ENCODE results near the gene GNAZ. TPM values are rescaled to one million over a fixed set of nuclear protein-coding genes. Genes with fewer than 3 reads are reported as not detected.

Gene GNAZ
- total and polyA plus RNA-seq, 8 donors: 4.3 to 18.8 (median 9.4) TPM

- Histone ChIP-seq H3K36me3 (no peaks in the 10 kb centered on the region), H3K27ac (peak overlapping the region in 1 of 5 donors; percentile 18), H3K9me3 (no peaks in the 10 kb centered on the region), H3K4me1 (peaks cover 0 to 43% (median 6%) of the 10 kb centered on the region in 4 donors), H3K4me3 (no peak overlapping the region), H3K27me3 (no peaks in the 10 kb centered on the region)
- WGBS, 5 donors: 69 to 85% (median 74%) methylated on average over 10 to 14 of the region's 14 CpGs
- peak in 1 of 2 donors; percentile 80 for DNase-seq
- intact Hi-C loops (cut with DNase I; ENCODE audit: low total_unique reads): no loop called here
- TF ChIP-seq POLR2A (IDR thresholded peaks at IDR 0.05) (no peak), CTCF (IDR thresholded peaks at IDR 0.05) (no peak), POLR2AphosphoS5 (IDR thresholded peaks at IDR 0.05) (no peak), EP300 (IDR thresholded peaks at IDR 0.05) (no peak)
Observed at GRCh38 chr22:23113067-23113846, 42.9 kb downstream of the GNAZ start.

- H3K4me1 ChIP-seq: peaks cover 0 to 43% (median 13%) of the 10 kb centered on the region in 4 donors
- no peak overlapping the region for H3K4me3 ChIP-seq
- no peak for TF ChIP-seq POLR2AphosphoS5 (IDR thresholded peaks at IDR 0.05)
- no peak for TF ChIP-seq EP300 (IDR thresholded peaks at IDR 0.05)
- TF ChIP-seq CTCF (IDR thresholded peaks at IDR 0.05): no peak
- TF ChIP-seq POLR2A (IDR thresholded peaks at IDR 0.05): no peak
- no peak for DNase-seq
- no peak overlapping the region for H3K27ac ChIP-seq
- intact Hi-C loops (cut with DNase I; ENCODE audit: low total_unique reads): no loop called here
- 65 to 76% (median 73%) methylated on average over 17 to 18 of the region's 18 CpGs for WGBS, 5 donors
- H3K36me3 ChIP-seq: no peaks in the 10 kb centered on the region
- H3K27me3 ChIP-seq: no peaks in the 10 kb centered on the region
- no peaks in the 10 kb centered on the region for H3K9me3 ChIP-seq
Observed at GRCh38 chr22:23113847-23114720, 43.8 kb downstream of the GNAZ start.

- Histone ChIP-seq H3K4me1 (peaks cover 1 to 45% (median 16%) of the 10 kb centered on the region in 4 donors), H3K9me3 (no peaks in the 10 kb centered on the region), H3K4me3 (no peak overlapping the region), H3K36me3 (no peaks in the 10 kb centered on the region), H3K27ac (no peak overlapping the region), H3K27me3 (no peaks in the 10 kb centered on the region)
- no peak for DNase-seq
- WGBS, 5 donors: 79 to 100% (median 97%) methylated on average over 2 of the region's 2 CpGs; no CpG with 5 or more reads in 1 of the 5 donors
- TF ChIP-seq POLR2AphosphoS5 (IDR thresholded peaks at IDR 0.05) (no peak), CTCF (IDR thresholded peaks at IDR 0.05) (no peak), EP300 (IDR thresholded peaks at IDR 0.05) (no peak), POLR2A (IDR thresholded peaks at IDR 0.05) (no peak)
- intact Hi-C loops (cut with DNase I; ENCODE audit: low total_unique reads): no loop called here
Observed at GRCh38 chr22:23114721-23115020, 44.4 kb downstream of the GNAZ start.

GRCh38 chr22:23115369-23115768, 45.0 kb downstream of the GNAZ start:
- Histone ChIP-seq H3K27ac (no peak overlapping the region), H3K36me3 (no peaks in the 10 kb centered on the region), H3K9me3 (no peaks in the 10 kb centered on the region), H3K4me3 (no peak overlapping the region), H3K27me3 (no peaks in the 10 kb centered on the region), H3K4me1 (peaks cover 5 to 47% (median 16%) of the 10 kb centered on the region in 4 donors)
- 89 to 97% (median 94%) methylated on average over 6 to 7 of the region's 7 CpGs for WGBS, 5 donors
- no peak for DNase-seq
- intact Hi-C loops (cut with DNase I; ENCODE audit: low total_unique reads): no loop called here
- no peak for TF ChIP-seq POLR2A (IDR thresholded peaks at IDR 0.05)
- no peak for TF ChIP-seq EP300 (IDR thresholded peaks at IDR 0.05)
- TF ChIP-seq CTCF (IDR thresholded peaks at IDR 0.05): no peak
- no peak for TF ChIP-seq POLR2AphosphoS5 (IDR thresholded peaks at IDR 0.05)

Measured in stomach (tissue), 9 donors.